A673 (cell line): Measurements from ENCODE around the gene PLCD3.

Experiments used
- EZH2 ChIP-seq: fragments of 200-600 bp; sonication (generic); IDR thresholded peaks from 2 replicates; pipeline ENCODE4 v1.6.1; 2017; ENCODE audit warnings: borderline replicate concordance, low read depth, mild to moderate bottlenecking, mixed read lengths, antibody characterized with exemption, low read length; ENCODE audit not compliant: poor library complexity, severe bottlenecking
- TF ChIP-seq, protein P1 (sequence below): fragments of 300-800, 200-600 bp; sonication (generic); conservative IDR thresholded peaks from 2 replicates; pipeline ENCODE4 v1.5.1; 2017; ENCODE audit warnings: low read depth, mild to moderate bottlenecking, antibody characterized with exemption, low read length, moderate library complexity, mixed read lengths

DNA sequence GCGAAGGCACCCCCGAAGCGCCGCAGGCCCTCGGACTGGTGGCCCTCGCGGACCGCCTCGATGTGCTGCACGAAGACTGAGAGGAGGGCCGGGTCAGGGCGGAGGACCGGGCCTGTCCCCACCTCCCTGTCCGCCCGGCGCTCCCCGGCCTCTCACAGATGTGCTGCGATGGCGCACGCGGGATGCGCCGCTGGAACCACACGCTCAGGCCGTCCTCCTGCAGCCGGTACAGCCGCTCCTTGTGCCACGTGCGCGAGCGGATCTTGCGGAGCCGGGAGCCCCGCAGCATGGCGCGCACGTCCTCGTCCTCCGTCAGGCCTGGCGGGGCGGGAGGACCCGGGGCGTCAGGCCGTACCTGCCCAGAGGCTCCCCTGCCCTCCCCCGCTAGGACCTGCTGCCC, 11.3 kb downstream of the PLCD3 start:
- TF ChIP-seq, protein P1, sequence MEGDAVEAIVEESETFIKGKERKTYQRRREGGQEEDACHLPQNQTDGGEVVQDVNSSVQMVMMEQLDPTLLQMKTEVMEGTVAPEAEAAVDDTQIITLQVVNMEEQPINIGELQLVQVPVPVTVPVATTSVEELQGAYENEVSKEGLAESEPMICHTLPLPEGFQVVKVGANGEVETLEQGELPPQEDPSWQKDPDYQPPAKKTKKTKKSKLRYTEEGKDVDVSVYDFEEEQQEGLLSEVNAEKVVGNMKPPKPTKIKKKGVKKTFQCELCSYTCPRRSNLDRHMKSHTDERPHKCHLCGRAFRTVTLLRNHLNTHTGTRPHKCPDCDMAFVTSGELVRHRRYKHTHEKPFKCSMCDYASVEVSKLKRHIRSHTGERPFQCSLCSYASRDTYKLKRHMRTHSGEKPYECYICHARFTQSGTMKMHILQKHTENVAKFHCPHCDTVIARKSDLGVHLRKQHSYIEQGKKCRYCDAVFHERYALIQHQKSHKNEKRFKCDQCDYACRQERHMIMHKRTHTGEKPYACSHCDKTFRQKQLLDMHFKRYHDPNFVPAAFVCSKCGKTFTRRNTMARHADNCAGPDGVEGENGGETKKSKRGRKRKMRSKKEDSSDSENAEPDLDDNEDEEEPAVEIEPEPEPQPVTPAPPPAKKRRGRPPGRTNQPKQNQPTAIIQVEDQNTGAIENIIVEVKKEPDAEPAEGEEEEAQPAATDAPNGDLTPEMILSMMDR, result no peak
- TF ChIP-seq EZH2, result no peak
